ENCODE data around the gene PALD1. TPM values are rescaled to one million over a fixed set of nuclear protein-coding genes. Genes with fewer than 3 reads are reported as not detected.

Gene PALD1
- polyA plus RNA-seq, 1 of the 3 experiments (the other 2 are of a cell fraction), result 0.16 TPM

DNA sequence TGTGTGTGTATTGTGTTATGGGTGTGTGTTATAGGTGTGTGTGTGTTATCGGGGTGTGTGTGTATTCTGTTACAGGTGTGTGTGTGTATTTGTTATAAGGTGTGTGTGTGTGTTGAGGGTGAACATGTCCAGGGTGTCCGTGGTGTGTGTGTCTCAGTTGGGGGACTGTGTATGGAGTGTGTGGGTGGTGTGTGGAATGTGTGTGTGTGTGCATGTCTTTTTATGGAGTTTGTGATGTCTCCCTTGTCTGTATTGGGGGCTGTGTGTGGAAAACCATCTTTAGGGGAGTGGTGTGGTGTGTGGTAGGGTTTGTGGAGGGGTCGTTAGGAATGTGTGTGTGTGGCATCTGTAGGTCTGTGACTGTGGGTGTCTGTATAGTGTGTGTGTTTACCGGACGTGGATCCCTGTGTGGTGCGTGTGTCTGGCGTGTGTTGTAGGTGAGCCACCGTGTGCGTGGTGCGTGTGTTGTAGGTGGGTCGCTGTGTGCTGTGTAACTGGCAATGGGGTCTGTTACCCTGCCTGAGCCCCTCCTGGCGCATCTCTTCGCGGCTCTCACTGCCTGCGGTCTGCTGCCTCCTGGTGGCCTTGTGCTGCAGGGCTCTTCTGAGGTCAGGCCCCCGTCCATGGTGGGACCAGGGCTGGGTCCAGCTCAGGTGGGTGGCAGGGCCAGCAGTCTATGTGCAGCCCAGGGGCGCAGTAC, 61.7 kb downstream of the PALD1 start:
- no peaks in the 10 kb centered on the region for H3K9me2 ChIP-seq
- ChIA-PET POLR2A (no interaction called here), CTCF (interaction anchor here (0.8 to 12.2 kb wide), 15 partner anchors 9 to 341 kb away, joined by 3 to 190 read pairs (median 4); no protein-coding TSS in a partner anchor)
- H3F3A ChIP-seq (replicated peaks; ENCODE audit: insufficient read depth), result no peaks in the 10 kb centered on the region
- no peak overlapping the region for H3K27ac ChIP-seq (ENCODE audit: low read depth in 2 of 2, low read length in 1 of 2)
- no peak overlapping the region; a peak in 1 of 4 replicates for H3K4me3 ChIP-seq (ENCODE audit: low read depth in 2 of 2, low read length in 1 of 2)
- no peaks in the 10 kb centered on the region for H3K79me2 ChIP-seq (ENCODE audit: insufficient read depth)
- 61% methylated on average over 12 of the region's 17 CpGs for WGBS (ENCODE audit: low lambda C conversion rate)
- no peak overlapping the region for H3K9ac ChIP-seq
- no peaks in the 10 kb centered on the region for H3K36me3 ChIP-seq (replicated peaks in 1 of 2; ENCODE audit: control insufficient read depth in 1 of 2, insufficient read depth in 2 of 2, low read length in 1 of 2)
- TF ChIP-seq EZH2phosphoT487 (IDR thresholded peaks at IDR 0.05; ENCODE audit: borderline replicate concordance, low read depth), result no peak
- TF ChIP-seq FOXJ3 (CRISPR knock-in tag; IDR thresholded peaks at IDR 0.05), result no peak
- no peak for TF ChIP-seq FOSL2 (IDR thresholded peaks at IDR 0.05; ENCODE audit: borderline replicate concordance, low read depth)
- peak; percentile 34; the same call in 1 of the 2 replicates for TF ChIP-seq REST (IDR thresholded peaks at IDR 0.05; ENCODE audit: low read depth, low read length)
- TF ChIP-seq, protein P1, sequence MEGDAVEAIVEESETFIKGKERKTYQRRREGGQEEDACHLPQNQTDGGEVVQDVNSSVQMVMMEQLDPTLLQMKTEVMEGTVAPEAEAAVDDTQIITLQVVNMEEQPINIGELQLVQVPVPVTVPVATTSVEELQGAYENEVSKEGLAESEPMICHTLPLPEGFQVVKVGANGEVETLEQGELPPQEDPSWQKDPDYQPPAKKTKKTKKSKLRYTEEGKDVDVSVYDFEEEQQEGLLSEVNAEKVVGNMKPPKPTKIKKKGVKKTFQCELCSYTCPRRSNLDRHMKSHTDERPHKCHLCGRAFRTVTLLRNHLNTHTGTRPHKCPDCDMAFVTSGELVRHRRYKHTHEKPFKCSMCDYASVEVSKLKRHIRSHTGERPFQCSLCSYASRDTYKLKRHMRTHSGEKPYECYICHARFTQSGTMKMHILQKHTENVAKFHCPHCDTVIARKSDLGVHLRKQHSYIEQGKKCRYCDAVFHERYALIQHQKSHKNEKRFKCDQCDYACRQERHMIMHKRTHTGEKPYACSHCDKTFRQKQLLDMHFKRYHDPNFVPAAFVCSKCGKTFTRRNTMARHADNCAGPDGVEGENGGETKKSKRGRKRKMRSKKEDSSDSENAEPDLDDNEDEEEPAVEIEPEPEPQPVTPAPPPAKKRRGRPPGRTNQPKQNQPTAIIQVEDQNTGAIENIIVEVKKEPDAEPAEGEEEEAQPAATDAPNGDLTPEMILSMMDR (IDR thresholded peaks at IDR 0.05), result peak; percentile 72
- no peak for TF ChIP-seq USF2 (IDR thresholded peaks at IDR 0.05; ENCODE audit: borderline replicate concordance, low read depth, low read length)
- TF ChIP-seq SIN3A (IDR thresholded peaks at IDR 0.05; ENCODE audit: borderline replicate concordance, low read depth, low read length), result no peak
- TF ChIP-seq TCF12 (IDR thresholded peaks at IDR 0.05), result no peak
- TF ChIP-seq SMC3 (IDR thresholded peaks at IDR 0.05; ENCODE audit: low read depth, low read length), result peak; percentile 91
- no peak for TF ChIP-seq RXRA (IDR thresholded peaks at IDR 0.05; ENCODE audit: borderline replicate concordance, low read depth)
- TF ChIP-seq RFX5 (IDR thresholded peaks at IDR 0.05; ENCODE audit: low read length), result no peak
- TF ChIP-seq EP300 (IDR thresholded peaks at IDR 0.05; ENCODE audit: borderline replicate concordance in 1 of 2, low read depth in 1 of 2, low read length in 1 of 2), result no peak
- TF ChIP-seq PBX3 (IDR thresholded peaks at IDR 0.05), result no peak
- peak; percentile 81 for TF ChIP-seq RAD21 (IDR thresholded peaks at IDR 0.05; ENCODE audit: low read length)
- TF ChIP-seq POLR2AphosphoS5 (IDR thresholded peaks at IDR 0.05; ENCODE audit: low read depth, low read length), result no peak
- no peak for TF ChIP-seq NRF1 (IDR thresholded peaks at IDR 0.05; ENCODE audit: low read depth, low read length)
- H3K4me2 ChIP-seq, result no peak overlapping the region
- H2AFZ ChIP-seq (ENCODE audit: low read depth), result no peak overlapping the region
- 0 out of 2 replicates have a peak, but pooled peaks cover 11% of the 10 kb centered on the region for H3K27me3 ChIP-seq (ENCODE audit: insufficient read depth)
- no peaks in the 10 kb centered on the region for H3K4me1 ChIP-seq (ENCODE audit: control insufficient read depth in 1 of 2, insufficient read depth in 2 of 2, low read depth in 1 of 2, low read length in 1 of 2)
- peak; percentile 87 for DNase-seq
- no peaks in the 10 kb centered on the region for H3K9me3 ChIP-seq
- H4K20me1 ChIP-seq (ENCODE audit: insufficient read depth), result no peaks in the 10 kb centered on the region

Data from SK-N-SH (cell line).